ENCODE results near the gene PGAM2. TPM values are rescaled to one million over a fixed set of nuclear protein-coding genes. Genes with fewer than 3 reads are reported as not detected.
A peak's percentile ranks its signal among the peaks of the same experiment; 100 is the strongest.

Gene PGAM2
- polyA plus RNA-seq, 1 donor from 2014 or later: not detected

DNA sequence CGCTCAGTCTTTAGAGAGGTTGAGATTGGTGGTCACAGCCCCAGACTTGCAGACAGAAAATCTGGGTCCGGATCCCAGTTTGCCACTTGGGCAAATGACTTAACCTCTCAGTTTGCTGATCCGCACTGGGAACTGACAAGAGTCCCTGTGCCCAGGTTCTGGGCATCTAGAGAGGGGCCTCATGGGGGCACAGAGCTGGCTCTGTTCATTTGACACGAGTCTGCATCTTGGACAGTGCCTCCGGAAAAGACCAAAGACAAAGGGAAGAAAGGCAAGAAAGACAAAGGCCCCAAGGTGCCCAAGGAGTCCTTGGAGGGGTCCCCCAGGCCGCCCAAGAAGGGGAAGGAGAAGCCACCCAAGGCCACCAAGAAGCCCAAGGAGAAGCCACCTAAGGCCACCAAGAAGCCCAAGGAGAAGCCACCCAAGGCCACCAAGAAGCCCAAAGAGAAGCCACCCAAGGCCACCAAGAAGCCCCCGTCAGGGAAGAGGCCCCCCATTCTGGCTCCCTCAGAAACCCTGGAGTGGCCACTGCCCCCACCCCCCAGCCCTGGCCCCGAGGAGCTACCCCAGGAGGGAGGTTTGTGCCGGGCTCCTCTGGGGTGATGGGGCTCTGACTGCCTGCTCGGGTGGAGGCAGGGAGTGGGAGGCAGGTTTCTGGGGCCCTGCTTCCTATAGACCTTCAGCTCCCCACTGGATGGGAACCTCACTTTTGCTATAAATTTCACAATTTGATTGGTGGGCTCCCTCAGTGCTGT lies 41.1 kb upstream of the PGAM2 start:
- Mint-ChIP-seq H3K4me1 (peaks cover 9 to 11% (median 10%) of the 10 kb centered on the region in 3 donors), H3K36me3 (peaks cover 1% of the 10 kb centered on the region), H3K4me3 (peak overlapping the region in 1 of 4 donors; percentile 65), H3K27me3 (peaks cover 16% of the 10 kb centered on the region), H3K9me3 (no peaks in the 10 kb centered on the region), H3K27ac (no peak overlapping the region)

DNA sequence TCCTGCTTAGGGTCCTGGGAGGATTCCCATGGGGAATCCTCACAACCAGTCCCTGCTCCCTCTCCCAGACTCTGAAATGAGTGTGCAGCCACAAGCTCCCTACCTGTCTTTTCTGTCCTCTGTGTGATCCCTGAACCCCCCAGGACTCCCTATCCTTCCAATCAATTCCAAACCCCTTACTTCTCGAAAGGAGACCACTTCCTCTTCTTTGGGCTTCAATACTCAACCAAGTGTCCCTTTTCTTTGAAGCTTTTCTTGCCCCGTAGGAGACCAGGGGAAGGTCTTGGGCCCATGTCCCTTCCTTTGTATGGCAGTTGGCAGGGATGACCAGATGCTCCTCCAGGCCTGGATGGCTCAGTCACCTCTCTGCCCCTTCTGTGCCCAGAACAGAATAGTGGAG lies 40.5 kb upstream of the PGAM2 start:
- Mint-ChIP-seq H3K4me1 (peaks cover 9 to 11% (median 10%) of the 10 kb centered on the region in 3 donors), H3K4me3 (peak overlapping the region in 3 of 4 donors; percentile 65 to 80 (median 70)), H3K9me3 (no peaks in the 10 kb centered on the region), H3K36me3 (peaks cover 1% of the 10 kb centered on the region), H3K27ac (no peak overlapping the region), H3K27me3 (peaks cover 16% of the 10 kb centered on the region)

DNA sequence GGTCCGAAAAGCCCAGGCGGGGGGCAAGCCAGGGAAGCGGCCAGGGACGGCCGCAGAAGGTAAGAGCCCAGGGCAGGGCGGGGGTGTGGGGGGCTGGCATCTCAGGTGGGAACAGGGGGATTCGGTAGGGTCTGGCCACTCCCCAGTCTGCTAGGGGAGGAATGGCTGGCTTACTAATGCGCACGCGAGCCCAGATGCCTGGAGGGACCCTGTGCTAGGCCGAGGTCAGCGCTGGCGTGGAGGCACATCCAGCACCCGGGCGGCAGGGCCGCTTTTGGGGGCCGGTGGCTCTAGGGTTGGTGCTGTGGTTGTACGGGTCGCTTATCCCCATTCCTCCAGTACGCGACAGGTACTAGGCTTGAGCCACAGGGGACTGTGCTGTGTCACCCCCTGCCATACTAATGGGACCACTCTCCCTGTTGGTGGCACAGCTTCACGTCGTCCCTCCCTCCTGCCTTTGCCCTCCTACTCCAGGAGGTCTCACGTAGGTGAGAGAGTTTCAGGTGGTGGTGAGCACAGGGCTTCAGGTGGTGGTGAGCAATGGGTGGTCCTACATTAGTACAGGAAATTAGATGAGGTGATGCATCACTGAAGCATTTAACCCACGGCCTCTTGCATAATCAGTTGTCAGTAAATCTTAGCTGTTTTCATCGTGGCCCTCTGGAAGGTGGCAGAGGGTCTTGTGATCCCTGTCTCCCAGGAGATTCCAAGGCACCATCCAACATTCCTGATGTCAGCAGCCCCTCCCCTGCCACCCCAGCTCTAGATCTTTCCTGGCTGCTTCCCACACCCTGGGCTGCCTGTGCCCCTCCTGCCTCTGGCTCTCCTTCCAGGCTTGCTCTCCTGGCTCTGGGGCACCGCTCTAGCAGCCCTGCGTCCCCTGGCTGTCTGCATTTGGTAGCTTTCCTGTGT lies 39.7 kb upstream of the PGAM2 start:
- peaks cover 13% of the 10 kb centered on the region for H3K27me3 Mint-ChIP-seq
- no peak overlapping the region for H3K27ac Mint-ChIP-seq

DNA sequence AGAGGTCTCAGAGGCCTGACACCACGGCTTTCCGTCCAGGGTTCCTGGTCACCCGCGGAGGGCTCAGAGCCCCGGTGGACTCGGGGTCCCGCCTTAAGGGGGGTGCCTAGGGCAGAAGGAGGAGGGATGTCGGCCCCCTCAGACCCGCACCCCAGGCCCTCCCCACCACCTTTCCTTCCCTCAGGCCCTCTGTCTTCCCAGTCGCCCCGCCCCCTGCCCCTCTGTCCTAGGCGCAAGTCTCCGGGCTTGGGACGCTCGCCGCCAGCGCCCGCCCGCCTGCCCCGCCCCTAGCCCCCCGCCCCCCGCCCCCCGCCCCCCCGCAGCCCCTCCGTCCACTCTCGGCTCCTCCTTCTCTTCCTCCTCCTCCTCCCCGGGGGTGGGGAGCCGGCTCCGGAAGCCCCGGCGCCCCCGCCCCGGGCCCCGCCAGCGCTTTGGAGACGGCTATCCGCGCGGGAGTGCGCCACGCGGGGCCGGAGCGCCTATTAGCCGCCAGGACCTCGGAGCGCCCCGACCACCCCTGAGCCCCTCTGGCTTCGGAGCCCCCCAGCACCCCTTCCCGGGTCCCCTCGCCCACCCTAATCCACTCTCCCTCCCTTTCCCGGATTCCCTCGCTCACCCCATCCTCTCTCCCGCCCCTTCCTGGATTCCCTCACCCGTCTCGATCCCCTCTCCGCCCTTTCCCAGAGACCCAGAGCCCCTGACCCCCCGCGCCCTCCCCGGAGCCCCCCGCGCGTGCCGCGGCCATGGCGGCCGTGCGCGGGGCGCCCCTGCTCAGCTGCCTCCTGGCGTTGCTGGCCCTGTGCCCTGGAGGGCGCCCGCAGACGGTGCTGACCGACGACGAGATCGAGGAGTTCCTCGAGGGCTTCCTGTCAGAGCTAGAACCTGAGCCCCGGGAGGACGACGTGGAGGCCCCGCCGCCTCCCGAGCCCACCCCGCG lies 38.8 kb upstream of the PGAM2 start, which contains the start of gene AEBP1:
TSS of gene AEBP1 (plus strand) at position 423 of the 937 bp plus-strand sequence. CDS start at position 744, 321 bp downstream.
- Mint-ChIP-seq H3K4me1 (peaks cover 9 to 18% (median 11%) of the 10 kb centered on the region in 3 donors), H3K9me3 (no peaks in the 10 kb centered on the region)

More for the DNA sequence above, 39.7 kb upstream of the PGAM2 start:
- H3K4me1 Mint-ChIP-seq: peaks cover 9 to 18% (median 10%) of the 10 kb centered on the region in 3 donors
- peaks cover 1% of the 10 kb centered on the region for H3K36me3 Mint-ChIP-seq
- H3K4me3 Mint-ChIP-seq: peak overlapping the region; percentile 65 to 85 (median 70)
- H3K9me3 Mint-ChIP-seq: no peaks in the 10 kb centered on the region

DNA sequence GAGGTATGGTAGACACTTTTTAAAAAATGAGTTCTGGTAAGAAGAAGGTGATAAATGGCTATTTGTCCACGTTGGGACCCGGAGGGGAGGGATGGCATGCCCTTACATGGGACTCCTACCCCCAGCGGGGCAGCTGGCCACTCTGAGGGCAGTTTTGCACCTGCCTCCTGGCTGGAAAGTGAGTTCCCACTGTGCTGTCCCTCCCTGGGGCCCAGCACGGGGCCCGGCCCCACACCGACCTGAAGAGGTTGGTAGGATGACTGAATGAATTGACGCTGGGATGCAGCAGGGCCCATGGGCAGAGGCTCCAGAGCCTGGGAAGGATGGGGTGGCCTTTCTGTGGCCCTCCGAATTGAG lies 38.2 kb upstream of the PGAM2 start:
- Mint-ChIP-seq H3K4me3 (peak overlapping the region; percentile 28 to 79 (median 62)), H3K9me3 (no peaks in the 10 kb centered on the region), H3K27me3 (peaks cover 12% of the 10 kb centered on the region), H3K27ac (no peak overlapping the region), H3K36me3 (peaks cover 1% of the 10 kb centered on the region), H3K4me1 (peaks cover 9 to 18% (median 11%) of the 10 kb centered on the region in 3 donors)

More for the DNA sequence above, 38.8 kb upstream of the PGAM2 start, which contains the start of gene AEBP1:
- peaks cover 1% of the 10 kb centered on the region for H3K36me3 Mint-ChIP-seq
- no peak within 1 kb of the TSS for H3K27ac Mint-ChIP-seq
- H3K27me3 Mint-ChIP-seq: peaks cover 12% of the 10 kb centered on the region
- H3K4me3 Mint-ChIP-seq: peak within 1 kb of the TSS; percentile 70 to 85 (median 79)

DNA sequence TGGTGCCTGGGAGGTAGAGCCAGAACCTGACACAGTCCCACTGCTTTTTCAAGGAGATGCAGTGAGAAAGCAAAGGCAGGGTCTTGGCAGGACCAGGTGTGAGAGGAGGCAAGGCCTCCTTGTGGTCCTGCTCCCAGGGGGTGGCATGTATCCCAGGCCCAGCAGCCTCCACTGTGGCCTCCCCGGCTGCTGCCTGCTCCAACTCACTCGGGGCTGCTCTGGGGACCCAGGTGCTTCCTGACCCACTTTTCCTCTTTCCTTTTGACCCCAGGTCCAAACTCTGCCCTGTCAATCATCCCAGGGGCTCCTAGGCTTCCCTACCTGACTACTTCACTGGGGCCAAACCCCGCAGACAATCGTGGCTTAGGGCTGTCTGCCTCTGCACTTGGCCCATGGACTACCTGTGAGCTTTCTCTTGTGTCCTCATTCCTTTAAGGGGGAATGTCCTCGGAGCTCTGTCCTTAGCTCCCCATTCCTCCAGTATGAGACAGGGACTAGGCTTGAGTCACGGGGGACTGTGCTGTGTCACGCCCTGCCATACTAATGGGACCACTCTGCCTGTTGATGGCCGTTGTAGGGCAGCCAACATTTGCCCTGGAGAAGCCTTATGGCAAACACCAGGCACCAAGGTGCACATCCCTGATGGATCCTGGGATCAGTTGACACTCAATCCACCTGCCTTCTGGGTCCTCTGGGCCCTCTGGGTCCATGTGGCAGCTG lies 37.6 kb upstream of the PGAM2 start:
- Mint-ChIP-seq H3K27me3 (peaks cover 12% of the 10 kb centered on the region), H3K27ac (no peak overlapping the region), H3K9me3 (no peaks in the 10 kb centered on the region), H3K36me3 (peaks cover 1% of the 10 kb centered on the region), H3K4me1 (peaks cover 9 to 18% (median 13%) of the 10 kb centered on the region in 3 donors), H3K4me3 (peak overlapping the region; percentile 28 to 79 (median 72))

DNA sequence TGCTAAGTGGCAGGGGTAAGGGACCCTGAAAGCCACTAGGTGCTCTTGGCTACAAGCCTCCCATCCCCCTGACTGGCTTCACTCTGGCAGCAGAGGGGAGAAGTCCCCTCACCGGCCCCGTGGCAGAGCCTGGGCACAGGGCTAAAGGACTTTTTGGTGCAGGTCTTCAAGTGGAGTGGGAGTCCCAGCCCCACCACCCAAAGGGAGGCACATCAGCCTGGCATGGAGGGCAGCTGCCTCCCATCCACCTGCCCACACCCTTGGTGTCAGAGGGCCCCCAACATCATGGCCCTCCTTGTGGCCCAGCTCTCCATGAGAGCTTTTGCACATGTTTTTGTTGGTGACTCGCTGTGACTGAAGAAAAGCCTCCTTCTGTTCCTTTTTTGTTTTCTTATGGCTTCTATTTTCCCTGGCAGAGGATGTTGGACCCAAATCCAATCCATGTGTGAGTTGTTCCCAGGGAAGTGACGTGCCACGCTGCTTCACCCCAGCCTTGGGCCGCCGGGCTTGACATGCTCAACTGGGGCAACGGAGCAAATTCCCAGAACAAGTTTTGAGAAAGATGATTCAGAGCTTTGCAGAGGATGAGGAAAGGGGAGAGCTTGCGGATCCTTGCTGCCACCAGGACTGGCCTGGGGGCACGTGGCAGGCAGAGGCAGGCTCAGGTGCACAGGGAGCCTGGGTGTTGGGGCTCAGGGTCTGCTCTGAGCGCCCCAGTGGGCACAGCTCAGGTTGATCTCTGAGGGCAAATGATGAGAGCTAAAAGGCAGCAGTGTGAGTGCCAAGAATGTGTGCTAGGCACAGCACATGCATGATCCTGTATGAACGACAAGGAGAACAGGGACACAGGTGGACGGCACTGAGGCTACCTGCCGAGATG lies 36.8 kb upstream of the PGAM2 start:
- peaks cover 12% of the 10 kb centered on the region for H3K27me3 Mint-ChIP-seq
- H3K4me1 Mint-ChIP-seq: peaks cover 16 to 24% (median 20%) of the 10 kb centered on the region in 3 donors
- peak overlapping the region in 1 of 3 donors; percentile 25 for H3K27ac Mint-ChIP-seq
- peaks cover 1% of the 10 kb centered on the region for H3K36me3 Mint-ChIP-seq
- no peaks in the 10 kb centered on the region for H3K9me3 Mint-ChIP-seq
- peak overlapping the region in 2 of 4 donors; percentile 14 to 79 for H3K4me3 Mint-ChIP-seq

DNA sequence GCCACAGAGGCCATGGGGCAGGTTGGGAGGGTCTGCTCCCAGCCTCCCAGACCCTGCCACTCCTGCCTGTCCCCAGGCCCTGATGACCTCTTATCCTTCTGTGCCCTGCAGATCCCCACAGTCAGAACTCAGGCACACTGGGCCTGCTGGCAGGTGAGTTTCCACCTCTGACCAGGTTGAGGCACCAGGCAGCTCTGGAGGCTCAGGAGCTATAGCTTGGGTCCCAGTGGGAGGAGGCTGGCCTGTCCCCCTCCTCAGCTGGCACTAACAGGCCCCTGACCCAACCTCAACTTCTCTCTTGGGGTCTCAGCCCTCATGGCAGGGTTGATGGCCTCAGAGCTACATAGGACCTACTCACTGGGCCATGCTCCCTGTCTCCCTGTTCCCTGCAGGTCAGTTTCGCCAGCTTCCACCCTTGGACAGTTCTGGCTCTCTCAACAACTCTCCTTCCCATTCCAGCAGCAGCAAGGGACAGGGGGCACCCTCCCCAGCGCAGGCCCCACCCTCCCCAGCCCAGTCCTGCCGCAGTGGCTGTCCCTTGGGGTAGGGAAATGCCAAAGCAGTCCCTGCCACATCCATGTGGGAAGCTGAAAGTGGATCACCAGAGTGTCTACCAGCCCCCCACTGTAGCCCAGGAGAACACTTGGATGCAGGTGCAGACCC lies 36.1 kb upstream of the PGAM2 start:
- H3K27ac Mint-ChIP-seq: no peak overlapping the region

DNA sequence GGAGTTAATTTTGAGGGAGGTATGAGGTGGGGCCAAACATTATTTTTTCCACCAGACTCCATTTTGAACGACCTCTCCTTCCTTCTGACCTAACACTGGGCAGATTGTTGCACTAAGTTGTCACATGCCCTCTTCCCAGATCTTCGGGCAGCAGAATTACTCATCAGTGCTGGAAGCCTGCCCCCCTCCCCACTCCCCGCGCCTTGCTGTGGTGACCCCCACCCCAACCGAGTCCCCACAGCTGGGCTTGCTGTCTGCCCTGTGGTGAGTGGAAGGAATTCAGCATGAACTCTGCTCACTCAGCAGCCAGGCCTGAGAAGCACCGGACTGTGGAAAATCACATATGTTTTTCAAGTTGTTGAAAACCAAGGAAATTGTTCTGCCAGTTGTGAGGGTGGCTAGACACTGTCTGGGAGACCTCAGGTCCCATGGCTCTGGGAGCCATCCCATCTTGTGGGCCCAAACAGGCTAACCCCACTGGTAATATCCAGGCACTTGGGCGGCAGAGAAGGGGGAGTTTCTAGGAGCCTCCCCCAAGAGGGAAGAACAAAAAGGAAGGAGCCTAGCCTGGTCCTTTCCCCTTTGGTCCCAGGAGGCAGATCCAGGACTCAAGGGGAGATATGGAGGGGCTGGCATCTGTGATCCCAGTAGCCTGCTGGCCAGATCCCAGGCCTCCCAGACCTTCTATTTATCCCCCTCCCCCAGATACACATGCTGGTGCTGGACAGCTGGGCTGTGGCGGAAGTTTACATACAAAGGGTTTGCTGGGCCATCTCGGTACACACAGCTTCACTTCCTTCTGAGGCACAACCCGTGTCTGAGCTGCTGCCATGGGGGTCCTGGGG lies 35.3 kb upstream of the PGAM2 start:
- H3K4me3 Mint-ChIP-seq: peak overlapping the region in 1 of 4 donors; percentile 58
- H3K27ac Mint-ChIP-seq: peak overlapping the region in 1 of 3 donors; percentile 34
- H3K27me3 Mint-ChIP-seq: peaks cover 9% of the 10 kb centered on the region
- H3K4me1 Mint-ChIP-seq: peaks cover 20 to 26% (median 20%) of the 10 kb centered on the region in 3 donors
- no peaks in the 10 kb centered on the region for H3K9me3 Mint-ChIP-seq
- H3K36me3 Mint-ChIP-seq: no peaks in the 10 kb centered on the region

More for the DNA sequence above, 36.1 kb upstream of the PGAM2 start:
- peaks cover 20 to 27% (median 25%) of the 10 kb centered on the region in 3 donors for H3K4me1 Mint-ChIP-seq
- peaks cover 1% of the 10 kb centered on the region for H3K36me3 Mint-ChIP-seq
- no peaks in the 10 kb centered on the region for H3K9me3 Mint-ChIP-seq
- no peak overlapping the region for H3K4me3 Mint-ChIP-seq
- H3K27me3 Mint-ChIP-seq: peaks cover 12% of the 10 kb centered on the region

DNA sequence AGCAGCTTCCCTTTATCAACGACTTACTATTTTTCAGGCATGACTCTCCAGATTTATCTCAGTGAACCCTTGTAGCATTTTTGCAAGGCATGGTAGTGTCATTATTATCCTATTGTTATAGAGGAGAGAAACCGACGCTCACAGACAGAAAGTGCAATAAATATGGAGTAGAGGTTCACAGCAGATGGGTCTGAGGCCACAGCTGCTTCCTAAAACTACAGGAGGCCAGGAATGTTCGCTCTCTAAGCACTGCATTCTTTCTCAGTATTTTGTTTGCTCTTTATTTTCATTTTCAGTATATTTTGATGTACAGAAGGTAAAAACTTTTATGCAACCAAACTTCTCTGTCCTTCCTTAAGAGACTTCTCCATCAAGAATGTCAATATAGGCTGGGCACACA lies 34.3 kb upstream of the PGAM2 start:
- Mint-ChIP-seq H3K36me3 (no peaks in the 10 kb centered on the region), H3K27ac (peak overlapping the region in 1 of 3 donors; percentile 47), H3K4me1 (peaks cover 18 to 30% (median 19%) of the 10 kb centered on the region in 3 donors), H3K27me3 (peaks cover 4% of the 10 kb centered on the region), H3K4me3 (no peak overlapping the region), H3K9me3 (no peaks in the 10 kb centered on the region)

DNA sequence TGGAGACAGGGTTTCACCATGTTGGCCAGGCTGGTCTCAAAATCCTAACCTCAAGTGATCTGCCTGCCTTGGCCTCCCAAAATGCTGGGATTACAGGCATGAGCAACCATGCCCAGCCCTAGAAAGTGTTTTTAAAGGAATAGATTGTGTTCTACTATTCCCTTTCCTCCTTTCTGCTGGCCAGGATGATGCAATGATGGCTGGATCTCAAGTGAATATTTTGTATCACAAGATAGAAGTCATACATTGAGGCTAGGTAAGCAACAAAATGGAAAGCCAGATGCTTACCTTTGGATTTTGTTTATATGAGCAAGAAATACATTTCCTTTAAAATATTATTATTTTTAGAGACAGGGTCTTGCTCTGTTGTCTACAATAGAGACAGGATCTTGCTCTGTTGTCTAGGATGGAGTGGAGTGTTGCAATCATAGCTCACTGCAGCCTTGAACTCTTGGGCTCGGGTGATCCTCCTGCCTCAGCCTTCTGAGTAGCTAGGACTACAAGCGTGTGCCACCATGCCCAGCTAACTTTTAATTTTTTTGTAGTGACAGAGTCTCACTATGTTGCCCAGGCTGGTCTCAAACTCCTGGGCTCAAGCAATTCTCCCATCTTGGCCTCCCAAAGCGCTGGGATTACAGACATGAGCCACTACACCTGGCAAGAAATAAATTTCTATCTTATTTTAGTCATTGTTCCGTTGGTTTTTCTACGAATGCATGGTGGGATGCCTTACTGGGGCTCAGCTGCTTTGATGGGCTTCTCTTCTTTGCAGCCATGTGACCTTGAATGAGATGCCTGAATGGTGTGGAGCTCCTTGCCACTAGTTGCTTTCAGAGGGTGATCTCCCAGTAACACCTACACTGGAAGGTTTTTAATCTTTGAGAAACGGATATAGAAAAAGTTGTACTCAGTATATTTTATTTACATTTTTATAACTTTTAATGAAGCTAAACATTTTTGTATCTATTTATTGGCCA lies 33.0 kb upstream of the PGAM2 start:
- Mint-ChIP-seq H3K4me1 (peaks cover 19 to 31% (median 19%) of the 10 kb centered on the region in 3 donors), H3K36me3 (no peaks in the 10 kb centered on the region), H3K4me3 (no peak overlapping the region), H3K27ac (peak overlapping the region in 2 of 3 donors; percentile 23 to 67), H3K9me3 (no peaks in the 10 kb centered on the region), H3K27me3 (peaks cover 4% of the 10 kb centered on the region)

Data from IgD-negative memory B cell (primary cell).